ENCODE measurements around the gene GAL3ST1. TPM values are rescaled to one million over a fixed set of nuclear protein-coding genes. Genes with fewer than 3 reads are reported as not detected.
A peak's percentile ranks its signal among the peaks of the same experiment; 100 is the strongest.
"Not testable (repeated sequence)": the region's sequence is repeated elsewhere in the genome, so short reads cannot be mapped to it uniquely, and the experiment has no call there.

Gene GAL3ST1
- total RNA-seq, 6 experiments from 2014 or later = not detected

- peaks cover 56% of the 10 kb centered on the region for H3K27me3 Mint-ChIP-seq (ENCODE audit: insufficient read depth)
- no peak within 1 kb of the TSS for H3K27ac Mint-ChIP-seq
Observed at GRCh38 chr22:30546616-30547015, 27.8 kb downstream of the GAL3ST1 start, which contains the start of gene SEC14L6. Gene SEC14L6, minus strand, starts transcription at chr22:30546741. Its CDS starts 59 bp downstream, at chr22:30546682.

GRCh38 chr22:30542811-30543188 lies 31.7 kb downstream of the GAL3ST1 start:
- H3K4me3 Mint-ChIP-seq = no peak overlapping the region
- peaks cover 5% of the 10 kb centered on the region; the same call in 1 of the 2 replicates for H3K4me1 Mint-ChIP-seq (ENCODE audit: low read depth)
- peaks cover 41% of the 10 kb centered on the region for H3K27me3 Mint-ChIP-seq (ENCODE audit: insufficient read depth)
- TF ChIP-seq CTCF (IDR thresholded peaks at IDR 0.05) = no peak
- no peak for DNase-seq
- H3K36me3 Mint-ChIP-seq (ENCODE audit: low read depth) = no peaks in the 10 kb centered on the region
- H3K9me3 Mint-ChIP-seq = no peaks in the 10 kb centered on the region
- H3K27ac Mint-ChIP-seq = no peak overlapping the region

More at GRCh38 chr22:30546616-30547015, 27.8 kb downstream of the GAL3ST1 start, which contains the start of gene SEC14L6:
- TF ChIP-seq CTCF (IDR thresholded peaks at IDR 0.05) = no peak
- Mint-ChIP-seq H3K4me3 (no peak within 1 kb of the TSS), H3K9me3 (no peaks in the 10 kb centered on the region), H3K36me3 (ENCODE audit: low read depth) (no peaks in the 10 kb centered on the region), H3K4me1 (ENCODE audit: low read depth) (no peaks in the 10 kb centered on the region)
- DNase-seq = no peak

GRCh38 chr22:30541961-30542810 lies 32.3 kb downstream of the GAL3ST1 start:
- H3K27me3 Mint-ChIP-seq (ENCODE audit: insufficient read depth) = peaks cover 35% of the 10 kb centered on the region
- H3K4me3 Mint-ChIP-seq = no peak overlapping the region
- no peak overlapping the region for H3K27ac Mint-ChIP-seq
- no peak for DNase-seq
- H3K4me1 Mint-ChIP-seq (ENCODE audit: low read depth) = peaks cover 5% of the 10 kb centered on the region; the same call in 1 of the 2 replicates
- no peaks in the 10 kb centered on the region for H3K36me3 Mint-ChIP-seq (ENCODE audit: low read depth)
- TF ChIP-seq CTCF (IDR thresholded peaks at IDR 0.05) = no peak
- no peaks in the 10 kb centered on the region for H3K9me3 Mint-ChIP-seq

GRCh38 chr22:30541511-30541910 lies 33.0 kb downstream of the GAL3ST1 start:
- not testable (repeated sequence) for H3K4me1 Mint-ChIP-seq (ENCODE audit: low read depth); H3K36me3 Mint-ChIP-seq (ENCODE audit: low read depth); H3K9me3 Mint-ChIP-seq; H3K27ac Mint-ChIP-seq; H3K4me3 Mint-ChIP-seq; DNase-seq
- H3K27me3 Mint-ChIP-seq (ENCODE audit: insufficient read depth) = peaks cover 31% of the 10 kb centered on the region

- no peak for DNase-seq
- Mint-ChIP-seq H3K4me1 (ENCODE audit: low read depth) (peaks cover 5% of the 10 kb centered on the region; the same call in 1 of the 2 replicates), H3K36me3 (ENCODE audit: low read depth) (no peaks in the 10 kb centered on the region), H3K27me3 (ENCODE audit: insufficient read depth) (peaks cover 19% of the 10 kb centered on the region), H3K4me3 (no peak overlapping the region), H3K27ac (no peak overlapping the region), H3K9me3 (no peaks in the 10 kb centered on the region)
- no peak for TF ChIP-seq CTCF (IDR thresholded peaks at IDR 0.05)
Observed at GRCh38 chr22:30539368-30539767, 35.1 kb downstream of the GAL3ST1 start.

GRCh38 chr22:30538280-30538679 lies 36.2 kb downstream of the GAL3ST1 start:
- Mint-ChIP-seq H3K9me3 (no peaks in the 10 kb centered on the region), H3K27me3 (ENCODE audit: insufficient read depth) (peaks cover 23% of the 10 kb centered on the region), H3K27ac (no peak overlapping the region), H3K4me3 (no peak overlapping the region), H3K36me3 (ENCODE audit: low read depth) (no peaks in the 10 kb centered on the region), H3K4me1 (ENCODE audit: low read depth) (peaks cover 5% of the 10 kb centered on the region; the same call in 1 of the 2 replicates)
- TF ChIP-seq CTCF (IDR thresholded peaks at IDR 0.05) = no peak
- DNase-seq = peak; percentile 7

Measured in HFFc6 (cell line).